ENCODE data around the gene PRR5L. TPM values are rescaled to one million over a fixed set of nuclear protein-coding genes. Genes with fewer than 3 reads are reported as not detected.

Gene PRR5L
- total and polyA plus RNA-seq, 7 donors: 3.3 to 105 (median 11.9) TPM

- Histone ChIP-seq H3K4me1 (peaks cover 0 to 6% (median 0%) of the 10 kb centered on the region in 4 donors), H3K27me3 (no peaks in the 10 kb centered on the region), H3K9me3 (no peaks in the 10 kb centered on the region), H3K27ac (no peak overlapping the region), H3K36me3 (no peaks in the 10 kb centered on the region), H3K4me3 (no peak overlapping the region)
- TF ChIP-seq POLR2AphosphoS5 (IDR thresholded peaks at IDR 0.05): no peak
- no peak for TF ChIP-seq CTCF (IDR thresholded peaks at IDR 0.05)
- no peak for TF ChIP-seq EP300 (IDR thresholded peaks at IDR 0.05)
- TF ChIP-seq POLR2A (IDR thresholded peaks at IDR 0.05): no peak
- intact Hi-C loops (cut with DNase I): no loop called here
- WGBS, 2 donors: 73 to 77% methylated on average over 7 of the region's 7 CpGs
- DNase-seq: no peak
Measured at GRCh38 chr11:36419791-36420424, 123.8 kb downstream of the PRR5L start.

GRCh38 chr11:36421546-36422155, 125.6 kb downstream of the PRR5L start:
- TF ChIP-seq CTCF (IDR thresholded peaks at IDR 0.05): no peak
- TF ChIP-seq POLR2AphosphoS5 (IDR thresholded peaks at IDR 0.05): no peak
- TF ChIP-seq POLR2A (IDR thresholded peaks at IDR 0.05): no peak
- TF ChIP-seq EP300 (IDR thresholded peaks at IDR 0.05): no peak
- Histone ChIP-seq H3K36me3 (no peaks in the 10 kb centered on the region), H3K27me3 (no peaks in the 10 kb centered on the region), H3K9me3 (no peaks in the 10 kb centered on the region), H3K4me1 (peaks cover 0 to 6% (median 0%) of the 10 kb centered on the region in 4 donors), H3K27ac (peak overlapping the region in 1 of 4 donors; percentile 43), H3K4me3 (no peak overlapping the region)
- DNase-seq: no peak
- intact Hi-C loops (cut with DNase I): no loop called here
- WGBS, 2 donors: 78 to 79% methylated on average over 6 of the region's 6 CpGs

GRCh38 chr11:36425561-36426081, 129.5 kb downstream of the PRR5L start:
- no peak overlapping the region for H3K27ac ChIP-seq
- intact Hi-C loops (cut with DNase I): no loop called here
- no peak for TF ChIP-seq CTCF (IDR thresholded peaks at IDR 0.05)
- no peak for TF ChIP-seq EP300 (IDR thresholded peaks at IDR 0.05)
- TF ChIP-seq POLR2A (IDR thresholded peaks at IDR 0.05): no peak

GRCh38 chr11:36426226-36426848, 130.2 kb downstream of the PRR5L start:
- Histone ChIP-seq H3K36me3 (no peaks in the 10 kb centered on the region), H3K27ac (no peak overlapping the region), H3K9me3 (no peaks in the 10 kb centered on the region), H3K4me1 (peaks cover 0 to 6% (median 0%) of the 10 kb centered on the region in 4 donors), H3K27me3 (no peaks in the 10 kb centered on the region), H3K4me3 (no peak overlapping the region)
- intact Hi-C loops (cut with DNase I): no loop called here
- no peak for DNase-seq
- WGBS, 2 donors: 58 to 72% methylated on average over 4 of the region's 4 CpGs
- no peak for TF ChIP-seq CTCF (IDR thresholded peaks at IDR 0.05)
- TF ChIP-seq POLR2AphosphoS5 (IDR thresholded peaks at IDR 0.05): no peak
- no peak for TF ChIP-seq EP300 (IDR thresholded peaks at IDR 0.05)
- TF ChIP-seq POLR2A (IDR thresholded peaks at IDR 0.05): no peak

More at GRCh38 chr11:36425561-36426081, 129.5 kb downstream of the PRR5L start:
- Histone ChIP-seq H3K4me1 (peaks cover 0 to 6% (median 0%) of the 10 kb centered on the region in 4 donors), H3K9me3 (no peaks in the 10 kb centered on the region), H3K27me3 (no peaks in the 10 kb centered on the region), H3K4me3 (no peak overlapping the region), H3K36me3 (no peaks in the 10 kb centered on the region)
- no peak for DNase-seq
- WGBS, 2 donors: 80 to 82% methylated on average over 6 of the region's 6 CpGs

Data from sigmoid colon (tissue), 7 donors.